Mesenchymal stem cell (in vitro differentiated cells and primary cell): Measurements from ENCODE around the gene FBXO7.
A peak's percentile ranks its signal among the peaks of the same experiment; 100 is the strongest.

Experiments
- DNase-seq: peaks from one replicate; pipeline ENCODE4 v3.0.0-alpha.2; 2013
- H2AFZ ChIP-seq: one replicate; pipeline ENCODE4 v1.6.1; 2013; ENCODE audit warnings: low read depth, mild to moderate bottlenecking, control low read depth, inconsistent platforms, low read length, moderate library complexity
- H2AK5ac ChIP-seq: 2 replicates; pipeline ENCODE4 v1.6.1; 2013; ENCODE audit warnings: low read length, moderate library complexity, mild to moderate bottlenecking, inconsistent platforms; ENCODE audit not compliant: severe bottlenecking
- H2BK120ac ChIP-seq: one replicate; pipeline ENCODE4 v1.6.1; 2013; ENCODE audit warnings: low read depth, mild to moderate bottlenecking, inconsistent platforms, low read length, moderate library complexity
- H2BK12ac ChIP-seq, 2 experiments: one replicate each; pipeline ENCODE4 v1.6.1; 2013; ENCODE audit warnings: inconsistent platforms in 2 of 2, low read length in 2 of 2, mild to moderate bottlenecking in 2 of 2, moderate library complexity in 2 of 2, control low read depth in 1 of 2
- H2BK15ac ChIP-seq: one replicate; pipeline ENCODE4 v1.6.1; 2013; ENCODE audit warnings: mild to moderate bottlenecking, low read depth, inconsistent platforms; ENCODE audit not compliant: poor library complexity, severe bottlenecking
- H2BK5ac ChIP-seq: 2 replicates; pipeline ENCODE4 v1.6.1; 2013; ENCODE audit warnings: low read depth, mild to moderate bottlenecking, low read length, control low read depth, inconsistent platforms; ENCODE audit not compliant: poor library complexity, severe bottlenecking
- H3K14ac ChIP-seq, 2 experiments: one replicate each; pipeline ENCODE4 v1.6.1; 2013; ENCODE audit warnings: inconsistent platforms in 2 of 2, low read length in 2 of 2, control low read depth in 1 of 2, mild to moderate bottlenecking in 1 of 2, moderate library complexity in 1 of 2
- H3K18ac ChIP-seq, 2 experiments: one replicate each; pipeline ENCODE4 v1.6.1; 2013; ENCODE audit warnings: inconsistent platforms in 2 of 2, low read length in 2 of 2, control low read depth in 1 of 2, low read depth in 1 of 2, mild to moderate bottlenecking in 1 of 2
- H3K23ac ChIP-seq, 2 experiments: one replicate each; pipeline ENCODE4 v1.6.1; 2013; ENCODE audit warnings: inconsistent platforms in 2 of 2, low read length in 2 of 2, mild to moderate bottlenecking in 2 of 2, moderate library complexity in 2 of 2, control low read depth in 1 of 2
- H3K27ac ChIP-seq: 2 replicates; pipeline ENCODE4 v1.5.1; 2013; ENCODE audit warnings: mild to moderate bottlenecking, moderate library complexity, low read length, control low read depth, inconsistent platforms; ENCODE audit not compliant: poor library complexity, severe bottlenecking
- H3K27me3 ChIP-seq, 2 experiments: 2 replicates each; pipeline versions ENCODE4 v1.6.1 to v1.7.0; 2013; ENCODE audit warnings: low read length in 2 of 2, mild to moderate bottlenecking in 2 of 2, moderate library complexity in 2 of 2, control low read depth in 1 of 2, inconsistent platforms in 1 of 2; ENCODE audit not compliant: control insufficient read depth in 1 of 2, insufficient read depth in 1 of 2
- H3K36me3 ChIP-seq, 2 experiments: 2 replicates each; pipeline versions ENCODE4 v1.6.1 to v1.7.0; 2013; ENCODE audit warnings: low read length in 2 of 2, control low read depth in 1 of 2, inconsistent platforms in 1 of 2, low read depth in 1 of 2, mild to moderate bottlenecking in 1 of 2; ENCODE audit not compliant: insufficient read depth in 2 of 2, control insufficient read depth in 1 of 2
- H3K4ac ChIP-seq, 2 experiments: one replicate each; pipeline ENCODE4 v1.6.1; 2013; ENCODE audit warnings: inconsistent platforms in 2 of 2, low read length in 2 of 2, mild to moderate bottlenecking in 2 of 2, moderate library complexity in 2 of 2, control low read depth in 1 of 2, low read depth in 1 of 2
- H3K4me1 ChIP-seq: 2 replicates; pipeline ENCODE4 v1.6.1; 2013; ENCODE audit warnings: low read depth, low read length, control low read depth; ENCODE audit not compliant: control insufficient read depth, insufficient read depth
- H3K4me2 ChIP-seq: 2 replicates; pipeline ENCODE4 v1.6.1; 2013; ENCODE audit warnings: low read length, mild to moderate bottlenecking, inconsistent platforms; ENCODE audit not compliant: poor library complexity, severe bottlenecking
- H3K4me3 ChIP-seq, 2 experiments: 2 replicates each; pipeline versions ENCODE4 v1.5.1 to v1.7.0; 2013; ENCODE audit warnings: low read length in 2 of 2, mild to moderate bottlenecking in 2 of 2, control low read depth in 1 of 2, low read depth in 1 of 2; ENCODE audit not compliant: insufficient read depth in 1 of 2
- H3K79me1 ChIP-seq: replicated peaks from 2 replicates; pipeline ENCODE4 v1.6.1; 2013; ENCODE audit warnings: mild to moderate bottlenecking, control low read depth, low read length, inconsistent platforms; ENCODE audit not compliant: poor library complexity, severe bottlenecking
- H3K9ac ChIP-seq: 2 replicates; pipeline ENCODE4 v1.7.0; 2013; ENCODE audit warnings: mild to moderate bottlenecking, low read length, moderate library complexity
- H3K9me3 ChIP-seq: 2 replicates; pipeline ENCODE4 v1.7.0; 2013; ENCODE audit warnings: mild to moderate bottlenecking, low read length; ENCODE audit not compliant: control insufficient read depth
- H4K8ac ChIP-seq: one replicate; pipeline ENCODE4 v1.6.1; 2013; ENCODE audit warnings: inconsistent platforms, mild to moderate bottlenecking, low read length, moderate library complexity
- H4K91ac ChIP-seq: one replicate; pipeline ENCODE4 v1.6.1; 2013; ENCODE audit warnings: mild to moderate bottlenecking, low read length, inconsistent platforms
- WGBS: methylation state at CpG from one replicate; pipeline ENCODE4 v1.1.7; 2013; ENCODE audit warnings: mixed read lengths; 5-methylcytosine and 5-hydroxymethylcytosine counted together

Gene FBXO7

DNA sequence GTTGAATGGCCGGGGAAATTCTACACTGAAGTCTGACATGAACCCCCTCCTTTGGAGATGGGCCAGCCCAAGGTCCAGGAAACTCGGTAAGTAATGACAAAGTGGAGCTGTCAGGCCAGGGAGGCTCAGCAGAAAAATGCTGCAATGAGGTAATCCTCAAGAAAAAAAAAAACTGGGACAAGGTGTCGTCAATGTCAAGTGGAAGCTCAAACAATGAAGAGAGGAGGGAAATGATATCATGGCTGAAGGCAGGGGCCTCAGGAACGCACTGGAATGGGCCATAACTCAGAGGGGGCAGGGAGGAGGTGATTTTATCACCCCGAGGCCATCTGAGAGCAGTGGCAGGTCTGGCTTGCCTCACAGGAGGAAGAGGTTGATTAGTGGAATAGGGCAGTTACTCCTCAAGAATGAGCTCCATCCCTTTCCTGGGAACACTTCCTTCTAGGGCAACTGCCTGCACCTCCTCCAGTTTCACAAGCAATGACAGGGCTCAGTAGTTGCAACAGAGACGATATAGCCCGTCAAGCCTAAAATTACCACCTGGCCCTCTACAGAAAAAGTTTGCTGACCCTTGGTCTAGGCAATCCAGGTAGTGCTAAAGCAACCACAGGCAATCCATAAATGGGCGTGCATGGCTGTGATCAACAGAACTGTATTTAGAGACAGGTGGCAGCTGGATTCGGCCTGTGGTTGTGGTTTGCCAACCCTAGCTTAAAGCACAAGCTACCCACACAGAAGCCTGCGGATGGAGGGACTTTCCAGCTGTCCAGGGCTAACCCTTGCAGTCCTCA lies 65.2 kb downstream of the FBXO7 start:
- peak; percentile 64 for DNase-seq
- Histone ChIP-seq H3K9ac (no peak overlapping the region), H2BK12ac (no peak overlapping the region), H3K27ac (no peak overlapping the region), H3K79me1 (no peaks in the 10 kb centered on the region), H2BK120ac (no peak overlapping the region), H3K4ac (no peak overlapping the region), H3K4me1 (no peaks in the 10 kb centered on the region), H3K23ac (no peak overlapping the region), H4K8ac (peak overlapping the region; percentile 41), H3K27me3 (peaks cover 2 to 3% of the 10 kb centered on the region in 2 experiments), H3K36me3 (no peaks in the 10 kb centered on the region), H4K91ac (peak overlapping the region; percentile 46), H2AK5ac (no peak overlapping the region), H2BK5ac (no peak overlapping the region), H2BK15ac (peak overlapping the region; percentile 61), H3K18ac (no peak overlapping the region), H3K4me2 (no peak overlapping the region), H3K4me3 (no peak overlapping the region), H3K9me3 (no peaks in the 10 kb centered on the region), H3K14ac (no peak overlapping the region), H2AFZ (no peak overlapping the region)
- 38% methylated on average over 10 of the region's 10 CpGs for WGBS

DNA sequence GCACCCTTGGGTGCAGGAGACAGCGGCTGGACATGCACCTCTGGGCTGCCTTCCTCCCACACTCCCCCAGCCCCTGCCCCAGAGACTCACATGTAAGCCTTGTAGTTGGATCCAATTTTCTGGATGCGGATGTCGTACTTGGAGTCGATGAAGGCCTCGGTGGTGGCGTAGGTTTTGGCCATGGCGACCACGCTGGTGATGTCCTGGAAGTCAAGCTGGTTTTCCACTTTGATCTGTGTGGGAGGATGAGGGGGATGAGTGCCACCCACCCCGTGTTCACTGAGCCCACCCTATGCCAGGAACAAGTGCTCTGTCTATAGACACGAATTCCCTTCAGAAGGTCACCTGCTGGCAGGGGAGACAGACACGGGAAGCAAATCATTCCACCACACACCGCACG lies 66.9 kb downstream of the FBXO7 start:
- Histone ChIP-seq H3K4me2 (no peak overlapping the region), H2AK5ac (no peak overlapping the region), H3K36me3 (no peaks in the 10 kb centered on the region), H2BK15ac (peak overlapping the region; percentile 30), H2AFZ (no peak overlapping the region), H3K18ac (peak overlapping the region in 1 of 2 experiments; percentile 61), H2BK5ac (no peak overlapping the region), H3K79me1 (no peaks in the 10 kb centered on the region), H3K27me3 (peaks cover 0 to 3% of the 10 kb centered on the region in 2 experiments), H3K23ac (no peak overlapping the region), H3K9me3 (no peaks in the 10 kb centered on the region), H2BK12ac (peak overlapping the region in 1 of 2 experiments; percentile 56), H3K14ac (no peak overlapping the region), H4K8ac (no peak overlapping the region), H2BK120ac (no peak overlapping the region), H3K4ac (peak overlapping the region in 1 of 2 experiments; percentile 6), H3K4me3 (no peak overlapping the region), H3K27ac (no peak overlapping the region), H4K91ac (peak overlapping the region; percentile 18), H3K9ac (no peak overlapping the region), H3K4me1 (no peaks in the 10 kb centered on the region)
- DNase-seq: no peak
- WGBS: 96% methylated on average over 13 of the region's 13 CpGs

- H3K9me3 ChIP-seq: no peaks in the 10 kb centered on the region
- peak overlapping the region; percentile 55 to 91 for H2BK12ac ChIP-seq
- peak overlapping the region in 1 of 2 experiments; percentile 6 for H3K4ac ChIP-seq
- no peak overlapping the region for H2BK120ac ChIP-seq
- H3K14ac ChIP-seq: peak overlapping the region in 1 of 2 experiments; percentile 79
- H4K8ac ChIP-seq: peak overlapping the region; percentile 53
- no peaks in the 10 kb centered on the region for H3K79me1 ChIP-seq
- H4K91ac ChIP-seq: peak overlapping the region; percentile 21
- H2BK15ac ChIP-seq: no peak overlapping the region
- no peak for DNase-seq
- peaks cover 0 to 3% of the 10 kb centered on the region in 2 experiments for H3K27me3 ChIP-seq
- H2AFZ ChIP-seq: no peak overlapping the region
- H3K36me3 ChIP-seq: no peaks in the 10 kb centered on the region
- no peaks in the 10 kb centered on the region for H3K4me1 ChIP-seq
- WGBS: 95% methylated on average over 8 of the region's 8 CpGs
- no peak overlapping the region for H3K23ac ChIP-seq
- H2AK5ac ChIP-seq: no peak overlapping the region
- peak overlapping the region; percentile 45 to 69 for H3K18ac ChIP-seq
- no peak overlapping the region for H2BK5ac ChIP-seq
- H3K27ac ChIP-seq: no peak overlapping the region
- H3K4me2 ChIP-seq: no peak overlapping the region
- H3K4me3 ChIP-seq: no peak overlapping the region
- H3K9ac ChIP-seq: peak overlapping the region; percentile 15
These were observed 67.6 kb downstream of the FBXO7 start for GRCh38 chr22:32542066-32542676.

- H3K9me3 ChIP-seq: no peaks in the 10 kb centered on the region
- H3K4me2 ChIP-seq: no peak overlapping the region
- H3K4ac ChIP-seq: peak overlapping the region in 1 of 2 experiments; percentile 13
- no peak for DNase-seq
- H3K4me1 ChIP-seq: no peaks in the 10 kb centered on the region
- peak overlapping the region; percentile 53 for H4K8ac ChIP-seq
- H3K14ac ChIP-seq: peak overlapping the region in 1 of 2 experiments; percentile 79
- no peak overlapping the region for H2AK5ac ChIP-seq
- H3K4me3 ChIP-seq: no peak overlapping the region
- H4K91ac ChIP-seq: peak overlapping the region; percentile 25
- peak overlapping the region; percentile 77 for H2BK15ac ChIP-seq
- H3K18ac ChIP-seq: peak overlapping the region; percentile 45 to 46
- H3K36me3 ChIP-seq: no peaks in the 10 kb centered on the region
- peak overlapping the region; percentile 15 for H3K9ac ChIP-seq
- H3K27ac ChIP-seq: no peak overlapping the region
- H2BK12ac ChIP-seq: peak overlapping the region in 1 of 2 experiments; percentile 91
- no peaks in the 10 kb centered on the region for H3K79me1 ChIP-seq
- H2BK5ac ChIP-seq: no peak overlapping the region
- H3K27me3 ChIP-seq: peaks cover 0 to 3% of the 10 kb centered on the region in 2 experiments
- 85% methylated on average over 17 of the region's 17 CpGs for WGBS
- H2AFZ ChIP-seq: no peak overlapping the region
- no peak overlapping the region for H3K23ac ChIP-seq
- H2BK120ac ChIP-seq: no peak overlapping the region
These were observed 68.2 kb downstream of the FBXO7 start for GRCh38 chr22:32542677-32543357.
